Esophagus squamous epithelium (tissue), 4 donors: Measurements from ENCODE around the gene OR2A25.

Source experiments
- POLR2A ChIP-seq, 4 donors: fragments of 450-650 bp; IDR thresholded peaks; one replicate each; pipeline ENCODE4 v1.6.1; 2017; ENCODE audit warnings: antibody characterized with exemption in 4 of 4, mild to moderate bottlenecking in 4 of 4, moderate library complexity in 3 of 4
- TF ChIP-seq, protein P1 (sequence below), 6 experiments: fragments of 450-650 bp in 4 of 6; fragments of 200-600 bp in 2 of 6; sonication (generic) in 2 of 6; IDR thresholded peaks; one replicate each; pipeline ENCODE4 v1.5.1; 2016 to 2019; ENCODE audit warnings: antibody characterized with exemption in 6 of 6, mild to moderate bottlenecking in 4 of 6, moderate library complexity in 4 of 6

DNA sequence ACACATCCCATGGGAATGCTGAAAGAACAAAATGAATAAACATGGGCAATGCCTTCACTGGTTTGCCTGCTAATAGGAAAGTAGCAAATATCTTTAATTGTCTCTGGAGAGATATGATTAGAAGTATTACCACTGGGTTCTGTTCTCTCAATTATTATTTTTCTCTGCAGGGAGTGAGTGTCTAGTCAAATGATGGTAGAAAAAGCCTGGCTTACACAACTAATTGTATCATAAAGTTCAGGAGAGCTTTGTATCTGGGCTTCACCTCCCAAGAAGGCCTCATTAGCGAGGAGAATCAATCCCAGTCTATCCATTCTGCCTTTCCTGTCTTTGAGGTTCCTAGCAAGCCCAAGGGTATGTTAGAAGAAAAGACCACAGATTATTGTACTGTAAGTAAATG lies 53.3 kb downstream of the OR2A25 start, which contains the start of gene OR2A14:
- TF ChIP-seq, protein P1, sequence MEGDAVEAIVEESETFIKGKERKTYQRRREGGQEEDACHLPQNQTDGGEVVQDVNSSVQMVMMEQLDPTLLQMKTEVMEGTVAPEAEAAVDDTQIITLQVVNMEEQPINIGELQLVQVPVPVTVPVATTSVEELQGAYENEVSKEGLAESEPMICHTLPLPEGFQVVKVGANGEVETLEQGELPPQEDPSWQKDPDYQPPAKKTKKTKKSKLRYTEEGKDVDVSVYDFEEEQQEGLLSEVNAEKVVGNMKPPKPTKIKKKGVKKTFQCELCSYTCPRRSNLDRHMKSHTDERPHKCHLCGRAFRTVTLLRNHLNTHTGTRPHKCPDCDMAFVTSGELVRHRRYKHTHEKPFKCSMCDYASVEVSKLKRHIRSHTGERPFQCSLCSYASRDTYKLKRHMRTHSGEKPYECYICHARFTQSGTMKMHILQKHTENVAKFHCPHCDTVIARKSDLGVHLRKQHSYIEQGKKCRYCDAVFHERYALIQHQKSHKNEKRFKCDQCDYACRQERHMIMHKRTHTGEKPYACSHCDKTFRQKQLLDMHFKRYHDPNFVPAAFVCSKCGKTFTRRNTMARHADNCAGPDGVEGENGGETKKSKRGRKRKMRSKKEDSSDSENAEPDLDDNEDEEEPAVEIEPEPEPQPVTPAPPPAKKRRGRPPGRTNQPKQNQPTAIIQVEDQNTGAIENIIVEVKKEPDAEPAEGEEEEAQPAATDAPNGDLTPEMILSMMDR (IDR thresholded peaks at IDR 0.05) = no peak
- no peak for TF ChIP-seq POLR2A (IDR thresholded peaks at IDR 0.05)
